ENCODE data around the gene SMARCB1. TPM values are rescaled to one million over a fixed set of nuclear protein-coding genes. Genes with fewer than 3 reads are reported as not detected.

The SMARCB1 gene
- total and polyA plus RNA-seq, 5 donors from 2014 or later = 28.3 to 58.4 (median 30.6) TPM

DNA sequence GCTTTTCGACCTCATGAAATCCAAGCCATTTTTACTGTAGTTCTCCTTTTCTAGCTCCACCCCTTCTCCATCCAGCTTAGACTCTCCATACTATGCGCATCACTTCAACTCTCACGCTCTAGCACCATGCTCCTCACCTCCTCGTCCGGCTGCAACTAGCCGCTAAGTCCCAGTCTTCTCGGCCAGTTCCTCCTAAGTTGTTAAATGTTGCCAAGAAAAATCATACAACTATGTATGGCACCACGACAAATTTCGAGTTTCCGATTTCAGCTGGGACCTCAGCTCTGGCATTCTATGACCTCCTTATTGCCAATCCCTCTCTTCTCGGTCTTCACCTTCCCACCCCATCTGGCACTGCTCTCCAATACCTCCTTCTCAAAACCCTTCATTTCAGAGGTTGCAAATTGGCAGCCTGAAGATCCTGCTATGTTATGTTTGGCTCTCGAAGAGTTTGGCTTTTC lies 36.9 kb upstream of the SMARCB1 start:
- ATAC-seq (ENCODE audit: low read depth in 2 of 2) (no peak), DNase-seq (no peak)
- H3K36me3 ChIP-seq (ENCODE audit: control insufficient read depth, insufficient read depth, low read length) = no peaks in the 10 kb centered on the region
- peaks cover 14% of the 10 kb centered on the region for H3K4me1 ChIP-seq (ENCODE audit: control insufficient read depth, insufficient read depth, low read length, poor library complexity, severe bottlenecking)
- H3K27me3 ChIP-seq (ENCODE audit: control insufficient read depth, insufficient read depth, low read length) = no peaks in the 10 kb centered on the region
- no peaks in the 10 kb centered on the region for H3K9me3 ChIP-seq (ENCODE audit: control insufficient read depth in 2 of 2, low read length in 2 of 2)
- peaks cover 13% of the 10 kb centered on the region for H3K36me3 Mint-ChIP-seq
- peak overlapping the region; percentile 78 to 86 (median 80) for H3K4me3 Mint-ChIP-seq
- H3K9me3 Mint-ChIP-seq = peaks cover 0 to 4% (median 0%) of the 10 kb centered on the region in 7 donors
- peak overlapping the region; percentile 74 for H3K4me3 ChIP-seq (ENCODE audit: low read depth, low read length)
- H3K27me3 Mint-ChIP-seq = peaks cover 7% of the 10 kb centered on the region
- peaks cover 0 to 15% (median 9%) of the 10 kb centered on the region in 4 donors for H3K4me1 Mint-ChIP-seq
- peak overlapping the region in 1 of 3 donors; percentile 15 for H3K27ac Mint-ChIP-seq
- no peak overlapping the region for H3K27ac ChIP-seq (ENCODE audit: insufficient read depth, low read length, poor library complexity, severe bottlenecking)

DNA sequence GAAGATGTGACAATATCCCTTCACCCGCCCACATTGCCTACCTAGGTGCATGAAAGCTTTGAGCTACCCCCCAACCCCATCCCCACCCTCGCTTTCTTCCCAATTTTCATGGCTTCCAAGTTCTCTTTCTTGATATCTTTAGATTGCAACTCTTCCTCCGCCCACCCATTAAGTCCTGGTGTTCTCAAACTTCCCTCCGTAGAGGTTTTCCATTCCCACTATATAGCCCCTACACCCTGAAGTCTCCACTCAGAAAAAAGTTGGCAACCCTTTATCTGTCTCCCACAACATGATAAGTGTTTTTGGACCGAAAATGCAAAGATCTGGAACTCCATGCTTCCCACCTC lies 36.4 kb upstream of the SMARCB1 start:
- Histone ChIP-seq H3K27me3 (ENCODE audit: control insufficient read depth, insufficient read depth, low read length) (no peaks in the 10 kb centered on the region), H3K9me3 (ENCODE audit: control insufficient read depth in 2 of 2, low read length in 2 of 2) (no peaks in the 10 kb centered on the region), H3K4me1 (ENCODE audit: control insufficient read depth, insufficient read depth, low read length, poor library complexity, severe bottlenecking) (peaks cover 14% of the 10 kb centered on the region), H3K36me3 (ENCODE audit: control insufficient read depth, insufficient read depth, low read length) (no peaks in the 10 kb centered on the region), H3K4me3 (ENCODE audit: low read depth, low read length) (peak overlapping the region; percentile 74), H3K27ac (ENCODE audit: insufficient read depth, low read length, poor library complexity, severe bottlenecking) (peak overlapping the region; percentile 43)
- peaks cover 8% of the 10 kb centered on the region for H3K36me3 Mint-ChIP-seq
- peaks cover 0 to 15% (median 9%) of the 10 kb centered on the region in 4 donors for H3K4me1 Mint-ChIP-seq
- ATAC-seq (ENCODE audit: low read depth in 2 of 2) = no peak
- H3K27ac Mint-ChIP-seq = peak overlapping the region; percentile 15 to 85 (median 82)
- H3K9me3 Mint-ChIP-seq = peaks cover 0 to 4% (median 0%) of the 10 kb centered on the region in 7 donors
- no peak for DNase-seq
- peaks cover 7% of the 10 kb centered on the region for H3K27me3 Mint-ChIP-seq
- peak overlapping the region; percentile 78 to 86 (median 80) for H3K4me3 Mint-ChIP-seq

DNA sequence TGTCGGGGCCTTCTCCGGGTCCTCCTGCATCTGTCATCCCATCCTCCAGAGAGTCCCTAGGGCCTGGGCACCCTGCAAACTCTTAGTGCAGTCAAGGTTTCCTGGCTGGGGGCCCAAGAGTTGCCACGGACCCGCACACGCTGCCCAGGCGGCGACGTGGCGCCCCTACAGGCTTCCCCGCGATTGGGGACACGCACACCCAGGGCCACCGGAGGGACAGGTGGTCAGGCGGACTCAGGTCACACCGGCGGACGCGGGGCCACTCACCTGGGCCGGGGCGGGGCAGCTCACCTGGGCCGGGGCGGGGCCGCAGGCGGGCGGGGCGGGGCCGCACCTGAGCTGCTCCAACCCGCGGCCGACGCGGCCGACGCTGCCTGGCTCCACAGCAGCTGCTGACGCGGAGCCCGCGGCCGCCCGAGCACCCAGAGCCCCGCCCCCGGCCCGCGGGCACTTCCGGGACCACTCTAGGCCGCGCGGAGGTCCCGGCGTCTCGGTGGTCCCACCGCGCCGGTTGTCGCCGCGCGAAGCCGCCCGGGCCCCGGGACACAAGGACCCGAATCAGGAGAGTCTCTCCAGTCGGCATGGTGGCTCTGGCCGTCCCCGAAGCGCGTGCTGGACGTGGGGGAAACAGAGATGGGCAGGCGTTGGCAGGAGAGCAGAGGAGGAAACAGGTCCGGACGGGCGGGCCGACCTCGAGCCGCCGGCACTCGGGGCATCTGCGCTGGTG lies 35.9 kb upstream of the SMARCB1 start, which contains the start of gene ZNF70:
TSS of gene ZNF70 (minus strand) at position 399 of the 727 bp plus-strand sequence. CDS start 5,972 bp downstream, outside the sequence.
- H3K4me3 ChIP-seq (ENCODE audit: low read depth, low read length) = peak within 1 kb of the TSS; percentile 74
- peak; percentile 97 to 99 for ATAC-seq (ENCODE audit: low read depth in 2 of 2)
- Mint-ChIP-seq H3K9me3 (peaks cover 0 to 4% (median 0%) of the 10 kb centered on the region in 7 donors), H3K36me3 (peaks cover 6% of the 10 kb centered on the region), H3K4me3 (peak within 1 kb of the TSS; percentile 81 to 88 (median 86)), H3K4me1 (peaks cover 0 to 15% (median 10%) of the 10 kb centered on the region in 4 donors), H3K27ac (peak within 1 kb of the TSS; percentile 72 to 85 (median 82)), H3K27me3 (peaks cover 7% of the 10 kb centered on the region)
- no peaks in the 10 kb centered on the region for H3K9me3 ChIP-seq (ENCODE audit: control insufficient read depth in 2 of 2, low read length in 2 of 2)
- H3K36me3 ChIP-seq (ENCODE audit: control insufficient read depth, insufficient read depth, low read length) = no peaks in the 10 kb centered on the region
- H3K27me3 ChIP-seq (ENCODE audit: control insufficient read depth, insufficient read depth, low read length) = no peaks in the 10 kb centered on the region
- peaks cover 14% of the 10 kb centered on the region for H3K4me1 ChIP-seq (ENCODE audit: control insufficient read depth, insufficient read depth, low read length, poor library complexity, severe bottlenecking)
- DNase-seq = peak; percentile 80 to 91 (median 88)
- H3K27ac ChIP-seq (ENCODE audit: insufficient read depth, low read length, poor library complexity, severe bottlenecking) = peak within 1 kb of the TSS; percentile 43

DNA sequence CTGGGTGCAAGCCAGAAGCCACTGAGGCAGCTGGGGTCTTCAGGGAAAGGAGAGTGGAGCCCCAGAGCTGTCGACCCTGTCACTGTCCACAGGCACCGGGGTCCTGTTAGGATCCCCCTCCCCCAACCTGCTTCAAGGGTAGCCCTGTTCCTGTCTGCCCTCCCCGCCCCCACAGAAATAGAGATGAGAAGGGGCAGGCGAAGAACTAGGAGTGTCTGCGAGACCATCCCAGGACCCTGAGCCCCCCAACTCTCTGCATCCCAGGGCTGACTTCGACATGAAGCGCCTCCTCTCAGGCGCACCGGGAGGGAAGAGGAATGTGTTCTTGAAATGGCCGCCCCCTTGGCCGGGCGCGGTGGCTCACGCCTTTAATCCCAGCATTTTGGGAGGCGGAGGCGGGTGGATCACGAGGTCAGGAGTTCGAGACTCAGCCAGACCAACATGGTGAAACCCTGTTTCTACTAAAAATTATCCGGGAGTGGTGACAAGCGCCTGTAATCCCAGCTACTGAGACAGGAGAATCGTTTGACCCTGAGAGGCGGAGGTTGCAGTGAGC lies 35.2 kb upstream of the SMARCB1 start:
- H3K36me3 ChIP-seq (ENCODE audit: control insufficient read depth, insufficient read depth, low read length) = no peaks in the 10 kb centered on the region
- Mint-ChIP-seq H3K4me1 (peaks cover 0 to 15% (median 10%) of the 10 kb centered on the region in 4 donors), H3K27me3 (peaks cover 8% of the 10 kb centered on the region), H3K27ac (peak overlapping the region in 1 of 3 donors; percentile 20), H3K36me3 (peaks cover 5% of the 10 kb centered on the region), H3K4me3 (peak overlapping the region; percentile 69 to 88 (median 84)), H3K9me3 (peaks cover 0 to 2% (median 0%) of the 10 kb centered on the region in 7 donors)
- DNase-seq (no peak), ATAC-seq (ENCODE audit: low read depth in 2 of 2) (no peak)
- H3K4me3 ChIP-seq (ENCODE audit: low read depth, low read length) = peak overlapping the region; percentile 32
- no peaks in the 10 kb centered on the region for H3K9me3 ChIP-seq (ENCODE audit: control insufficient read depth in 2 of 2, low read length in 2 of 2)
- peaks cover 14% of the 10 kb centered on the region for H3K4me1 ChIP-seq (ENCODE audit: control insufficient read depth, insufficient read depth, low read length, poor library complexity, severe bottlenecking)
- no peaks in the 10 kb centered on the region for H3K27me3 ChIP-seq (ENCODE audit: control insufficient read depth, insufficient read depth, low read length)
- peak overlapping the region; percentile 33 for H3K27ac ChIP-seq (ENCODE audit: insufficient read depth, low read length, poor library complexity, severe bottlenecking)

DNA sequence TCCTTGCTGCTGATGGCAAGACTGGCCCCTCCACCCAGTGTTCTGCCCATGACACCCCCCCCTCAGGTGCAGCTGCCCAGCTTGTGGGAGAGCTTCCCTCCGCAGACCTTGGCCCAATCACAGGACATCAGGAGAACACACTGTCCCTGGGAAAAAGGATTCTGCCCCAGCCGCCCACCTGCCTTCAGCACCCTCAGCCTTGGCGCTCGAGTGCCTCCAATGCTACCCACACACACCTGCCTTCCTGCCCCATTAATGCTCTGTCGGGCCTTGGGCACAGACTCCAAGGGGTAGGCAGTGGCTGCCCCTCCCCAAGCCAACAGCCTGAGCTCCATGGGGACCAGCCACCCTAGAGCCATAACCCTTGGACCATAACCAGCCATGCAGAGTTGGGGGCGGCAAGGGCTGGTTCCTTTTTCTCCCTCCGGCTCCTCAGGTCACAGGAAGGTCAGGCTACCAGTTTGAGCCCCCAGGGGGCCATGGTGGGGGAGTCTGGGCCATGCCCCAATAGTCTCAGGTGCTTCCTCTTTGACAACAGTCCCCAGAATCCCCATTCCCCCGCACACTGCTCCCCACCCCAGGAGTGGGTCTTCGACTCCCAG lies 34.6 kb upstream of the SMARCB1 start:
- no peaks in the 10 kb centered on the region for H3K36me3 ChIP-seq (ENCODE audit: control insufficient read depth, insufficient read depth, low read length)
- DNase-seq (no peak), ATAC-seq (ENCODE audit: low read depth in 2 of 2) (no peak)
- no peak overlapping the region for H3K27ac ChIP-seq (ENCODE audit: insufficient read depth, low read length, poor library complexity, severe bottlenecking)
- H3K4me1 Mint-ChIP-seq = peaks cover 0 to 15% (median 10%) of the 10 kb centered on the region in 4 donors
- no peaks in the 10 kb centered on the region for H3K27me3 ChIP-seq (ENCODE audit: control insufficient read depth, insufficient read depth, low read length)
- H3K9me3 ChIP-seq (ENCODE audit: control insufficient read depth in 2 of 2, low read length in 2 of 2) = no peaks in the 10 kb centered on the region
- H3K4me3 ChIP-seq (ENCODE audit: low read depth, low read length) = no peak overlapping the region
- no peaks in the 10 kb centered on the region for H3K9me3 Mint-ChIP-seq
- H3K4me3 Mint-ChIP-seq = peak overlapping the region; percentile 54 to 88 (median 84)
- peaks cover 14% of the 10 kb centered on the region for H3K4me1 ChIP-seq (ENCODE audit: control insufficient read depth, insufficient read depth, low read length, poor library complexity, severe bottlenecking)
- H3K36me3 Mint-ChIP-seq = peaks cover 5% of the 10 kb centered on the region
- H3K27me3 Mint-ChIP-seq = peaks cover 12% of the 10 kb centered on the region
- peak overlapping the region in 2 of 3 donors; percentile 59 to 72 for H3K27ac Mint-ChIP-seq

DNA sequence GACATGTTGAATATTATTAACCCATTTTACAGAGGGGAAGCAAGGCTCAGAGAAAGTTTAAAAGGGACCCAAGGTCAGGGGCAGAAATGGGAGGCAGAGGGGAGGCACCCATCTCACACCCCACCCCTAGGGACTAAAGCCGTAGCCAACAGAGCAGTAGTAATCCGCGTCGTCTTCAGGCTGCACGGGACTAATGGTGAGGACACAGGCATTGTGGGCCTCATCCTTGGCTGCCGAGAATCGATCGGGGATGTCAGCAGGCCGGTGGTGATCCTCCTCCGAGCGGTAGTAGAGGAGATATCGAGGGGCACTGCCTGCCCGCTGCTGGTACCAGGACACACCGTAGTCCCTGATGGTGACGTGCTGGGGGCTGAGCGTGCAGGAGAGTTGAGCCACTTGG lies 34.0 kb upstream of the SMARCB1 start:
- H3K27me3 Mint-ChIP-seq = peaks cover 12% of the 10 kb centered on the region
- peaks cover 5% of the 10 kb centered on the region for H3K36me3 Mint-ChIP-seq
- Histone ChIP-seq H3K27ac (ENCODE audit: insufficient read depth, low read length, poor library complexity, severe bottlenecking) (no peak overlapping the region), H3K9me3 (ENCODE audit: control insufficient read depth in 2 of 2, low read length in 2 of 2) (no peaks in the 10 kb centered on the region), H3K4me1 (ENCODE audit: control insufficient read depth, insufficient read depth, low read length, poor library complexity, severe bottlenecking) (peaks cover 14% of the 10 kb centered on the region), H3K4me3 (ENCODE audit: low read depth, low read length) (no peak overlapping the region), H3K36me3 (ENCODE audit: control insufficient read depth, insufficient read depth, low read length) (no peaks in the 10 kb centered on the region), H3K27me3 (ENCODE audit: control insufficient read depth, insufficient read depth, low read length) (no peaks in the 10 kb centered on the region)
- ATAC-seq (ENCODE audit: low read depth in 2 of 2) (no peak), DNase-seq (no peak)
- peak overlapping the region in 2 of 4 donors; percentile 54 to 60 for H3K4me3 Mint-ChIP-seq
- H3K4me1 Mint-ChIP-seq = peaks cover 0 to 15% (median 10%) of the 10 kb centered on the region in 4 donors
- H3K27ac Mint-ChIP-seq = peak overlapping the region in 1 of 3 donors; percentile 72
- no peaks in the 10 kb centered on the region for H3K9me3 Mint-ChIP-seq

DNA sequence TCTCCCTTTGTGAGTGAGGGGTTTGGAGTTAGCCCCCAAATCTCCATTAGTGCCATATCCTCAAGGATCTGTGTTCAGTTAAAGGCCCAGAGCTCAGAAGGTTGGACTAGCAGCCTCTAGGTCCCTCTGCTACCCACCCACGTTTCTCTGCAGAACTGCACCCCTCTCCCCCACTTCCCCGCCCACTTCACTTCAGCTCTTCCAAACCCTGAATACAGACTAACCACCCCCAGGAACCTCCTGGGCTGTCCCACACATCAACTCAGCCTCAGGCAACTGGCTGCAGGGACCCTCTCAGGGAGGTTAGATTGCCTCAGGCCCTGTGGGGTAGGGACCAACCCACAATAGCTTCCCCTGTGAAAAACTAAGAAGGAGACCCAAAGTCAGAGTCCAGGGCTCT lies 33.4 kb upstream of the SMARCB1 start:
- no peak overlapping the region for H3K27ac Mint-ChIP-seq

More for the DNA sequence above, 33.4 kb upstream of the SMARCB1 start:
- H3K4me3 Mint-ChIP-seq = peak overlapping the region in 3 of 4 donors; percentile 24 to 77 (median 60)
- ATAC-seq (ENCODE audit: low read depth in 2 of 2) (no peak), DNase-seq (no peak)
- Histone ChIP-seq H3K9me3 (ENCODE audit: control insufficient read depth in 2 of 2, low read length in 2 of 2) (no peaks in the 10 kb centered on the region), H3K36me3 (ENCODE audit: control insufficient read depth, insufficient read depth, low read length) (no peaks in the 10 kb centered on the region), H3K4me3 (ENCODE audit: low read depth, low read length) (no peak overlapping the region), H3K27ac (ENCODE audit: insufficient read depth, low read length, poor library complexity, severe bottlenecking) (no peak overlapping the region), H3K27me3 (ENCODE audit: control insufficient read depth, insufficient read depth, low read length) (no peaks in the 10 kb centered on the region), H3K4me1 (ENCODE audit: control insufficient read depth, insufficient read depth, low read length, poor library complexity, severe bottlenecking) (peaks cover 14% of the 10 kb centered on the region)
- peaks cover 0 to 15% (median 10%) of the 10 kb centered on the region in 4 donors for H3K4me1 Mint-ChIP-seq
- H3K36me3 Mint-ChIP-seq = peaks cover 5% of the 10 kb centered on the region
- H3K27me3 Mint-ChIP-seq = peaks cover 12% of the 10 kb centered on the region
- no peaks in the 10 kb centered on the region for H3K9me3 Mint-ChIP-seq
